OCI-LY3 (cell line): ENCODE results near the gene GNG12.

Source experiments
- H2AFZ ChIP-seq: fragments of 200-600, 300-600 bp; shearing (Covaris generic); 2 replicates; pipeline ENCODE4 v1.6.0; 2014; ENCODE audit warnings: antibody characterized with exemption, low read depth, low read length
- H3K27ac ChIP-seq: fragments of 200-600, 300-600 bp; sonication (generic); 2 replicates; pipeline ENCODE4 v1.5.1; 2014; ENCODE audit warnings: mild to moderate bottlenecking, low read length, moderate library complexity, mixed read lengths
- H3K27me3 ChIP-seq: fragments of 200-600, 300-600 bp; sonication (generic); 2 replicates; pipeline ENCODE4 v1.6.1; 2014; ENCODE audit warnings: low read depth, low read length, mixed read lengths
- H3K36me3 ChIP-seq: fragments of 200-600, 300-600 bp; sonication (generic); replicated peaks from 2 replicates; pipeline ENCODE3; 2014; ENCODE audit warnings: low read depth, low read length, mixed read lengths
- H3K4me1 ChIP-seq: fragments of 300-600, 200-600 bp; sonication (generic); 2 replicates; pipeline ENCODE4 v1.6.1; 2014; ENCODE audit warnings: low read length, mixed read lengths
- H3K4me2 ChIP-seq: fragments of 200-600, 300-600 bp; sonication (generic); 2 replicates; pipeline ENCODE4 v1.6.1; 2014; ENCODE audit warnings: low read length, mixed read lengths
- H3K4me3 ChIP-seq: fragments of 300-600, 200-600 bp; sonication (generic); 2 replicates; pipeline ENCODE4 v1.5.1; 2014; ENCODE audit warnings: antibody characterized with exemption, mild to moderate bottlenecking, low read length, moderate library complexity
- H3K79me2 ChIP-seq: fragments of 300-600, 200-600 bp; shearing (Covaris generic); 2 replicates; pipeline ENCODE4 v1.6.1; 2014; ENCODE audit warnings: mild to moderate bottlenecking, low read length, mixed read lengths
- H3K9ac ChIP-seq: fragments of 300-600, 200-600 bp; shearing (Covaris generic); 2 replicates; pipeline ENCODE4 v1.6.0; 2014; ENCODE audit warnings: mild to moderate bottlenecking, low read length, moderate library complexity
- H3K9me3 ChIP-seq: fragments of 200-600, 300-600 bp; shearing (Covaris generic); 2 replicates; pipeline ENCODE4 v1.6.1; 2014; ENCODE audit warnings: low read length, mixed read lengths; ENCODE audit not compliant: insufficient read depth
- H4K20me1 ChIP-seq: fragments of 200-600, 300-600 bp; sonication (generic); 2 replicates; pipeline ENCODE4 v1.6.1; 2016; ENCODE audit warnings: low read length, mixed read lengths; ENCODE audit not compliant: insufficient read depth
- CTCF ChIP-seq: fragments of 200-600, 300-600 bp; sonication (generic); IDR thresholded peaks from 2 replicates; pipeline ENCODE4 v1.5.1; 2014; ENCODE audit warnings: antibody characterized with exemption, low read length, low read depth
- EZH2phosphoT487 ChIP-seq: fragments of 200-600 bp; shearing (Covaris generic); IDR thresholded peaks from 2 replicates; pipeline ENCODE4 v1.6.1; 2018; ENCODE audit warnings: antibody characterized with exemption, mixed run types, low read depth

The GNG12 gene

GRCh38 chr1:67838180-67838910, 5.1 kb upstream of the GNG12 start:
- H3K9me3 ChIP-seq: no peaks in the 10 kb centered on the region
- no peaks in the 10 kb centered on the region for H3K79me2 ChIP-seq
- no peak overlapping the region for H2AFZ ChIP-seq
- H3K27ac ChIP-seq: no peak overlapping the region
- H4K20me1 ChIP-seq: no peaks in the 10 kb centered on the region
- H3K4me1 ChIP-seq: no peaks in the 10 kb centered on the region
- H3K36me3 ChIP-seq: no peaks in the 10 kb centered on the region
- H3K4me2 ChIP-seq: no peak overlapping the region
- no peak for TF ChIP-seq CTCF
- no peak for TF ChIP-seq EZH2phosphoT487
- H3K9ac ChIP-seq: no peak overlapping the region
- no peak overlapping the region for H3K4me3 ChIP-seq
- no peaks in the 10 kb centered on the region for H3K27me3 ChIP-seq

GRCh38 chr1:67836769-67837168, 3.5 kb upstream of the GNG12 start:
- no peaks in the 10 kb centered on the region for H4K20me1 ChIP-seq
- no peak overlapping the region for H3K4me3 ChIP-seq
- no peak overlapping the region for H3K4me2 ChIP-seq
- no peaks in the 10 kb centered on the region for H3K79me2 ChIP-seq
- no peaks in the 10 kb centered on the region for H3K36me3 ChIP-seq
- TF ChIP-seq CTCF: no peak
- TF ChIP-seq EZH2phosphoT487: no peak
- H3K4me1 ChIP-seq: no peaks in the 10 kb centered on the region
- H3K9me3 ChIP-seq: no peaks in the 10 kb centered on the region
- no peaks in the 10 kb centered on the region for H3K27me3 ChIP-seq
- no peak overlapping the region for H3K9ac ChIP-seq
- H3K27ac ChIP-seq: no peak overlapping the region
- H2AFZ ChIP-seq: no peak overlapping the region

- no peak overlapping the region for H3K9ac ChIP-seq
- no peaks in the 10 kb centered on the region for H3K9me3 ChIP-seq
- no peaks in the 10 kb centered on the region for H3K4me1 ChIP-seq
- no peak overlapping the region for H3K27ac ChIP-seq
- no peak overlapping the region for H3K4me2 ChIP-seq
- H2AFZ ChIP-seq: no peak overlapping the region
- H3K27me3 ChIP-seq: no peaks in the 10 kb centered on the region
- H3K36me3 ChIP-seq: no peaks in the 10 kb centered on the region
- no peak overlapping the region for H3K4me3 ChIP-seq
- TF ChIP-seq CTCF (no peak), EZH2phosphoT487 (no peak)
- H3K79me2 ChIP-seq: no peaks in the 10 kb centered on the region
- no peaks in the 10 kb centered on the region for H4K20me1 ChIP-seq
These were observed 2.6 kb upstream of the GNG12 start for GRCh38 chr1:67835663-67836452.

- Histone ChIP-seq H3K9ac (no peak overlapping the region), H3K4me2 (no peak overlapping the region), H4K20me1 (no peaks in the 10 kb centered on the region), H3K9me3 (no peaks in the 10 kb centered on the region), H2AFZ (no peak overlapping the region), H3K27me3 (no peaks in the 10 kb centered on the region), H3K27ac (no peak overlapping the region), H3K36me3 (no peaks in the 10 kb centered on the region), H3K79me2 (no peaks in the 10 kb centered on the region), H3K4me3 (no peak overlapping the region), H3K4me1 (no peaks in the 10 kb centered on the region)
- no peak for TF ChIP-seq EZH2phosphoT487
These were observed 1.1 kb upstream of the GNG12 start for GRCh38 chr1:67834246-67834877.
